Islet precursor cell (in vitro differentiated cells): ENCODE results near the gene PAQR5.
"Not testable (repeated sequence)": the region's sequence is repeated elsewhere in the genome, so short reads cannot be mapped to it uniquely, and the experiment has no call there.

ENCODE experiments used
- DNase-seq: peaks from one replicate; pipeline ENCODE4 v3.0.0-alpha.2; 2018

Gene PAQR5

GRCh38 chr15:69317392-69317841, 18.7 kb downstream of the PAQR5 start:
- DNase-seq: peak; percentile 48

GRCh38 chr15:69318033-69318432, 19.3 kb downstream of the PAQR5 start:
- peak; percentile 48 for DNase-seq

GRCh38 chr15:69319384-69320375, 21.0 kb downstream of the PAQR5 start:
- DNase-seq: peak; percentile 48

- no peak for DNase-seq
Measured at GRCh38 chr15:69320977-69321554, 22.4 kb downstream of the PAQR5 start.

- no peak for DNase-seq
Measured at GRCh38 chr15:69323893-69324430, 25.2 kb downstream of the PAQR5 start.

GRCh38 chr15:69324565-69324964, 25.9 kb downstream of the PAQR5 start:
- DNase-seq: no peak

GRCh38 chr15:69325456-69325971, 26.8 kb downstream of the PAQR5 start:
- DNase-seq: no peak

GRCh38 chr15:69328080-69328479, 29.4 kb downstream of the PAQR5 start:
- no peak for DNase-seq

GRCh38 chr15:69328739-69329138, 30.0 kb downstream of the PAQR5 start:
- DNase-seq: no peak

GRCh38 chr15:69337138-69337537, 38.4 kb downstream of the PAQR5 start:
- DNase-seq: no peak

- no peak for DNase-seq
Measured at GRCh38 chr15:69338535-69339213, 40.0 kb downstream of the PAQR5 start.

GRCh38 chr15:69339214-69339543, 40.5 kb downstream of the PAQR5 start:
- not testable (repeated sequence) for DNase-seq

- DNase-seq: no peak
Measured at GRCh38 chr15:69340243-69340900, 41.7 kb downstream of the PAQR5 start.

- no peak for DNase-seq
Measured at GRCh38 chr15:69341356-69341755, 42.6 kb downstream of the PAQR5 start.

- peak; percentile 57 for DNase-seq
Measured at GRCh38 chr15:69342460-69343076, 43.9 kb downstream of the PAQR5 start.

- DNase-seq: no peak
Measured at GRCh38 chr15:69343133-69343532, 44.4 kb downstream of the PAQR5 start.

GRCh38 chr15:69344238-69344637, 45.5 kb downstream of the PAQR5 start:
- no peak for DNase-seq

- DNase-seq: no peak
Measured at GRCh38 chr15:69346112-69346511, 47.4 kb downstream of the PAQR5 start.

GRCh38 chr15:69351333-69351732, 52.6 kb downstream of the PAQR5 start:
- no peak for DNase-seq

- no peak for DNase-seq
Measured at GRCh38 chr15:69351884-69352283, 53.2 kb downstream of the PAQR5 start.

- DNase-seq: no peak
Measured at GRCh38 chr15:69357773-69358771, 59.4 kb downstream of the PAQR5 start.
